ENCODE data around the gene RNF141. TPM values are rescaled to one million over a fixed set of nuclear protein-coding genes. Genes with fewer than 3 reads are reported as not detected.
A peak's percentile ranks its signal among the peaks of the same experiment; 100 is the strongest.

RNF141 gene
- total RNA-seq, 6 experiments from 2014 or later: 41.9 to 55.8 (median 55.1) TPM

DNA sequence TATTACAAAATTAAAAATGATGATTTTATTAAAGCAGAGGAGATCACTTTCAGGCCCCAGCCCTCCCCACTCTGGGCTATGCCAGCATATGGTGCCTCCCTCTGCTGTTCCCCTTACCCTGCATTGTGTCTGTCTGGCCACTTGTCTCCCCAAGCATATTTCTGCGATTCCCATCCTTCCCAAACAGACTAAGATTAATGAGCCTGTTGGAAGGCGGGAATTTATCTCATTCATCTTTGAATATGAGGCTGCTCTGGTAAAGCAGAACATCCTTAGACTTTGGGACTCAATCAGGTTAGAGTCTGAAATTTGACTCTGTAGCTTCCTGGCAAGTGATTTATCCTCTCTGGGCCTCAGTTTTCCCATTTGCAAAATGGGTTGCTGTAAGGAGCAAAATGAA is 60.2 kb downstream of the RNF141 start:
- no peaks in the 10 kb centered on the region for H3K9me3 Mint-ChIP-seq
- H3K4me3 Mint-ChIP-seq: no peak overlapping the region
- no peak for DNase-seq
- H3K36me3 Mint-ChIP-seq (ENCODE audit: low read depth): no peaks in the 10 kb centered on the region; the same call in 1 of the 2 replicates
- H3K27me3 Mint-ChIP-seq (ENCODE audit: insufficient read depth): no peaks in the 10 kb centered on the region; the same call in none of the 2 replicates
- H3K27ac Mint-ChIP-seq: no peak overlapping the region
- TF ChIP-seq, protein P1, sequence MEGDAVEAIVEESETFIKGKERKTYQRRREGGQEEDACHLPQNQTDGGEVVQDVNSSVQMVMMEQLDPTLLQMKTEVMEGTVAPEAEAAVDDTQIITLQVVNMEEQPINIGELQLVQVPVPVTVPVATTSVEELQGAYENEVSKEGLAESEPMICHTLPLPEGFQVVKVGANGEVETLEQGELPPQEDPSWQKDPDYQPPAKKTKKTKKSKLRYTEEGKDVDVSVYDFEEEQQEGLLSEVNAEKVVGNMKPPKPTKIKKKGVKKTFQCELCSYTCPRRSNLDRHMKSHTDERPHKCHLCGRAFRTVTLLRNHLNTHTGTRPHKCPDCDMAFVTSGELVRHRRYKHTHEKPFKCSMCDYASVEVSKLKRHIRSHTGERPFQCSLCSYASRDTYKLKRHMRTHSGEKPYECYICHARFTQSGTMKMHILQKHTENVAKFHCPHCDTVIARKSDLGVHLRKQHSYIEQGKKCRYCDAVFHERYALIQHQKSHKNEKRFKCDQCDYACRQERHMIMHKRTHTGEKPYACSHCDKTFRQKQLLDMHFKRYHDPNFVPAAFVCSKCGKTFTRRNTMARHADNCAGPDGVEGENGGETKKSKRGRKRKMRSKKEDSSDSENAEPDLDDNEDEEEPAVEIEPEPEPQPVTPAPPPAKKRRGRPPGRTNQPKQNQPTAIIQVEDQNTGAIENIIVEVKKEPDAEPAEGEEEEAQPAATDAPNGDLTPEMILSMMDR (IDR thresholded peaks at IDR 0.05): no peak
- peaks cover 6% of the 10 kb centered on the region for H3K4me1 Mint-ChIP-seq (ENCODE audit: low read depth)

DNA sequence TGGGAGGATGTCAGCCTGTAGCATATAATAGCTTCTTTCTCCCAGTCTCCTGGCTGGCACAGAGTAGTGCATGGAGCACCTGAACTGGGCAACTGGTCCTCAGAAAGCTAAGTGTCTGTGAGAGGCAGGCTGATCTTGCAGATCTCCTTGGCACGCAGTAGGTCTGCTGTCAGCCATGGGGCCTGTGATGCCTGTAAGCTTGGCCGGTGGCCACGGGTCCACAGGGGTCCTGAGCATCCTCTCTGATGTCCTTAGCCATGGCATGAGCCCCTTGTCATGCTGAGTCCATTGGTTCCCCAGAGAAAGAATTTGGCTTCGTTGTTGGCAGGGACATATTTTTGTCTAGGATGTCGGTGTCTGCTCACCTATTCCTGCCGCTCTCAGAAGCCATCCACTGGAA is 61.0 kb downstream of the RNF141 start:
- H3K9me3 Mint-ChIP-seq: no peaks in the 10 kb centered on the region
- TF ChIP-seq, protein P1 (IDR thresholded peaks at IDR 0.05): no peak
- H3K36me3 Mint-ChIP-seq (ENCODE audit: low read depth): peaks cover 4% of the 10 kb centered on the region
- no peaks in the 10 kb centered on the region; the same call in none of the 2 replicates for H3K27me3 Mint-ChIP-seq (ENCODE audit: insufficient read depth)
- peaks cover 6% of the 10 kb centered on the region for H3K4me1 Mint-ChIP-seq (ENCODE audit: low read depth)
- no peak overlapping the region for H3K4me3 Mint-ChIP-seq
- no peak overlapping the region for H3K27ac Mint-ChIP-seq
- no peak for DNase-seq

DNA sequence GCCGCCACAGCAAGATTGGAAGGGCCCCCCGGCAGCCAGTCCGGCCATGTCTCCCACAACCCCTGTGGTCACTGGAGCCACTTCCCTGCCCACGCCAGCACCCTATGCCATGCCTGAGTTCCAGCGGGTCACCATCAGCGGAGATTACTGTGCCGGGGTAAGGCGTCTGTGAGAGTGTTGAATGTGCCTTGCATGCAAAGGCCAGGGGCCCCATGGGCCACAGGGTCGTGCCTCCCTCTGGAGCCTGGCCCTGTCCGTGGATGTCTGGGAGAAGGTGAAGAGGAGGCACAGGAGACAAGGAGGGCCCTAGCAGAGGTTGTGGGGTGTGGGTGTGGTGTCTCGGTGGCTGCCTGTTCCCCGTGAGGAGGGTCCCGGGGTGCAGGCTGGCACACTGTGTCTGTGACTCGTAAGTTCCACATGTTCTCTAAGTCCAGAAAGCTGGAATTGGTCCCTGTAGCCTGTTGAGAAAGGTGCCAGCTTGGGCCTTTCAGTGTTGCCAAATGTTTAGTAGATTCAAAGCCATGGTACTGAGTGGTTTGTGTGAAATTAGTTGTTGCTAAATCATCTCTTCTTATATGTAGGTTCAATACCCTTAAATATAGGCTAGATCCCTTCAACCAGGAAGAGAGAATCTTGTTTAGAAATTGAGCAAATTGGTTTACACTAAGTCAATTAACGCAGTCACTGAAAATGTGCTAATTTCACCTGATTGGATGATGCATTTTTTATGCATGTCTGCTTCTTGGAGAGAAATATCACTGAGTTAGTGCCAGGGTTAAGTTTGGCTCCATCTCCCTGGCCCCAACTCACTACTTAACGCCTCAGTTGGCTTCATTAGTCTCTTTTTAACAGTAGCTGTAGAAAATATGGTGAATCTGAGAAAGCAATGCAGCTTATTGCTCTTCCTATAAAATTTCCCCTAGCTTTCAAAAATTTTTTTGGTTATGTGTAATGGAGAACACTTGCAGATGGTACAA is 62.1 kb downstream of the RNF141 start:
- DNase-seq: no peak
- Mint-ChIP-seq H3K27me3 (ENCODE audit: insufficient read depth) (no peaks in the 10 kb centered on the region; the same call in none of the 2 replicates), H3K36me3 (ENCODE audit: low read depth) (peaks cover 4% of the 10 kb centered on the region), H3K4me1 (ENCODE audit: low read depth) (peaks cover 6% of the 10 kb centered on the region), H3K4me3 (no peak overlapping the region), H3K27ac (peak overlapping the region; percentile 21; the same call in 1 of the 2 replicates), H3K9me3 (no peaks in the 10 kb centered on the region)
- TF ChIP-seq, protein P1 (IDR thresholded peaks at IDR 0.05): no peak

DNA sequence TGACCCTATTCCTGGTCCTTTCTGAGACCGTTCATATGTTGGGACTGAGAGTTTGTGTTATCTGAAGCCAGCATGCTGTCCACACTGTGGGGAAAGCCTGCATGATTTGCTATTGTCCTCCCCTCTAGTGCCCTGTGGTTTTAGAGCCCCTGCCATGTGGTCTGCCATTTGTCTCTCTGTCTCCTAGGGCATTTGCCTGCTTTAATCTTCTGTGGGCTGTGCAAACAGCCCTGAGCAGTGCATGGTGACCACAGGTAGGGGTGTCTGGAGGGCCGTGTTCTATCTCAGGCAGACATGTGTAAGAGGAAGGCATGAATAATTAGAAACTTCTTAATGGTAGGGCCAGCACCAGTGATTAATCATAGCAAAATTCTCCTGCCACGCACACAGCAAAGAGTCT is 62.9 kb downstream of the RNF141 start:
- TF ChIP-seq, protein P1 (IDR thresholded peaks at IDR 0.05): no peak
- H3K27me3 Mint-ChIP-seq (ENCODE audit: insufficient read depth): peaks cover 1% of the 10 kb centered on the region
- peaks cover 4% of the 10 kb centered on the region for H3K36me3 Mint-ChIP-seq (ENCODE audit: low read depth)
- no peak overlapping the region for H3K4me3 Mint-ChIP-seq
- peak overlapping the region; percentile 21; the same call in 1 of the 2 replicates for H3K27ac Mint-ChIP-seq
- DNase-seq: no peak
- H3K4me1 Mint-ChIP-seq (ENCODE audit: low read depth): peaks cover 6% of the 10 kb centered on the region
- no peaks in the 10 kb centered on the region for H3K9me3 Mint-ChIP-seq

GRCh38 chr11:10477690-10478046 is 63.3 kb downstream of the RNF141 start:
- TF ChIP-seq, protein P1 (IDR thresholded peaks at IDR 0.05): no peak
- Mint-ChIP-seq H3K4me3 (no peak overlapping the region), H3K27me3 (ENCODE audit: insufficient read depth) (peaks cover 1% of the 10 kb centered on the region), H3K9me3 (no peaks in the 10 kb centered on the region), H3K27ac (no peak overlapping the region), H3K36me3 (ENCODE audit: low read depth) (peaks cover 4% of the 10 kb centered on the region), H3K4me1 (ENCODE audit: low read depth) (peaks cover 6% of the 10 kb centered on the region)
- no peak for DNase-seq

All from HFFc6 (cell line).